ENCODE results near the gene DEDD2.

The DEDD2 gene

GRCh38 chr19:42248270-42249148 is 31.0 kb upstream of the DEDD2 start:
- no peak for DNase-seq

DNA sequence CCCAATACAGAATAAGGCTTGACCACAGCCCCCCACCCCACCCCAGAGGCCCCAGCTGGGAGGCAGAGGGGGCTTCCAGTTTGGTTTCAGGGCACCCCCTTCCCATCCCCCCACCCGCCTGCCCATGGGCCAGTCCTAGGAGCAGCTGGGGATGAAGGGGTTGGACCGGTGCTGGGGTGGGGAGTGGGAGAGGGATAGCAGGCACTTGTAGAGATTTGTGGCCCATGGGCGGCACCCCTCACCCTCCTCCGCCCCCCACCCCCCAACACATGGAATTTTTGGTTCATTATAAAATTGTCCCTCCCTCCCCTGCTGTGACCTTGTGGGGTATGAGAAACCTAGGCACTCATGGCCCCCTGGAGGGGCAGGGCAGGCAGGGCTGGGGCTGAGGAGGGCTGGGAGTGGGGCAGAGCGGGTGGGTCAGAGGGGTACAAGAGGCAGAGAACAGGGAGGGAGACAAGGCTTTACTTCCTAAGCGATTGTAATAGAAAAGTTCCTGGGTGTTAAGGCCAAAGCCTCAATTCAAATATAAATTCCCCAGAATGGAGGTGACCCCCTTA is 30.2 kb upstream of the DEDD2 start:
- no peak for DNase-seq

DNA sequence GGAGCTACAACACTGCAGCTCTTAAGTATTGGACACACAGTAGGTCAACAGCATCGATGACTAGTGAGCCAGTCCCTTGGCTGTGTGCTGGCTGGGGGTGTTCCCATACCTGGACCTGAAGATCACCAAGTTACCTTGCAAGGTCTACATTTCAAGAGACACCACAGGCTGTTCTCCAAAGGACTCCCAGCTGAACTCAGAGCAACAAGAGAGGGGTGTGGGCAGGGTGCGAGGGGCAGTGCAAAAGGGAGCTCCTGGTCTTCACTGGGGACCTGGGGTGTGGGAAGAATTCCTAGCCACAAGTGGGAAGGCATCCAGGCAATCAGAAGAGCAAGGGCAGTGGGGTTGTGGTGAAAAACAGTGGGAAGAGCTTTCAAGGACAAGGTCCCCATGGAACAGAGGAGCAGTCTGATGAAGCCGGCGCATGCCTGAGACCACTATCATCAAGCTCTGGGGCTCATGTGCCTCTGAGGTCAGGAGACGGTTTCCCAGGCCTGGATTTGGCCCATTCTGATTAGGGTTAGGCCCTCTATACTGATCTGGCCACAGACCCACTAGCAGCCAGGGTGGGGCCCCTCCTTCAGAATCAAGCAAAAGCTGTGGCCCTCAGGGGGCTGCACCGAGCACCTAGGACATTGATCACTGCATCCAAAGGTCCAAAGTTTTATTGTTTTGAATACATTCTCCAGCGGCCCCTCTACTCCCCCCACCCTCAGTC is 29.6 kb upstream of the DEDD2 start:
- DNase-seq: no peak

- DNase-seq: no peak
Observed at GRCh38 chr19:42246143-42246921, 28.9 kb upstream of the DEDD2 start.

- DNase-seq: no peak
Observed at GRCh38 chr19:42245231-42245630, 27.8 kb upstream of the DEDD2 start.

DNA sequence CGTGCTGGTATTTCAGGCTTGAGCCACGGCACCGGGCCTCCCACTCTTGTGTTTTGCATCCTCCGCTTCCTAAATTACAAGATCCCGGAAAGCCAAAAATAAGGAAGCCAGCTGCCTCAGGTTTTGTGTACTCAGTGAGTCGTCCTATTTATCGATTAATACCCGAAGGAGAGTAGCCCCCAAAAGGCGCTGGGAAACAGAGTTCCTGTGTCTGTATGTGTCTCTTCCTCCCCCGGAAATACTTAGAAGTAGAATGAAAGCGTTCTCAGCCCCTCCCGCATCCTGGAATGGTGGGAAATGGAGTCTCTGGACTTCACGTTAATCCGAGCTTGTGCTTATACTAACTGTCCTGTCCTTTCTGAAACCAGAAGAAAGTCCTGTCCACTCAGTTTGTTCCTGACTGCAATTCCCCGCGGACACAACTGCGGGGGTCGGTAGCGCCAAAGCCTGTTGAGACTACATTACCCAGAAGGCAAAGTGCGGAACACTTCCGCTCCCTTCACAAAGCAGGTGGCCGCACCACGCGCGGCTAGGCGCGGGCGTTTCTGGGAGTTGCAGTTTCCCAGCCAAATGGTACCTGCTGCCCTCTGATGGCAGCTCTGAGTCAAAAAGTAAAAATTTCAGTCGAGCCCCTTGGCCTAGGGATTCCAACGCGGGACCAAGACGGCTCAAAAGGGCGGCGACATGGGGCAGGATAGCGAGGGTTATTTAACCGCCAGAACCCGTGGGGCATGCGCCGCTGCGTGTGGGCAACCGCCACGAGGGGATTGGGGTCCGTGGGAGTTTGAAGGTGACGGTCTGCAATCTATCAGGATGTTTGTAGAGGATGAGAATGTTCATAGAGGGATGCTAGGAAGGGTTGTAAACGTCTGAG is 27.1 kb upstream of the DEDD2 start:
- peak; percentile 93 for DNase-seq

DNA sequence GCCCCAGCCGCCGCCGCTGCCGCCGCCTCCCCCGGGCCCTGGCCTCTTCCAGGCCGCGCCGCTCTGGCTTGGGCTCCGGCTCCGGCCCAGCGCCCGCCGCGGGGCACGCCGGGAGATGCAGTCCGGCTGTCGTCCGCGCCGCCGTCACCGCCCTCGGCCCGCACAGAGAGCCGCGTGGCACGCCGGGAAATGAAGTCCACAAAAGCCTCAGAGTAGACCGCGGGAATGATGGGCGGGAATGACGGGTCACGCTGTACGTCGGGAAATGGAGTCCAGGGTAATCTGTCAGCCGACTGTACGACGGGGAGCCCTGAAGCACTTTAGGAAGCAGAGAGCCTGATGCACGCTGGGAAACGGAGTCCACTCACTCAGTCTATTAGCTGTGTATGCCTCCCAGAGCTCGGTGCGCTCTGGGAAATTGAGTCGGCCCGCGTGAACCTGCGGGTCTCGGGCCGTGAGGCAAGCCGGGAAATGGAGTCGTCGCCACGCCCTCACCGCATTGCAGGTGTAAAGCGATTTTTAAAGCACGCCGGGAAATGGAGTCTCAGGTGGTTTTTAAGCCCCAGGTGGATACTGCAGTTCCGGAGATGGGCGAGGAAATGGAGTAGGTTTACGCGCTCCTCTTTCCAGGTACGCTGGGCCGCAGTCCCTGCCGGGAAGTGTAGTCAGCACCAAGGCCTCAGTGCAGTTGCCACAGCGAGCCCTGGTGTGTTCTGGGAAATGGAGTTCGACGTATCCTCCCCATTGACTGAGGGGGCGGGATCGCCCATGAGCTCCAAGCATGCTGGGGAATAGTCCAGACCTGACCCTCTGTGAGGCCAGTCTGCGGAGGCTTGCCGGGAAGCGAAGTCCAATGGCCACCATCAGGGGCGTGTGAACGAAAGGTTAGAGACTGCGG is 25.3 kb upstream of the DEDD2 start, which contains the start of gene GSK3A:
Gene GSK3A (minus strand): TSS at position 91 of the 898 bp plus-strand sequence. CDS start 137 bp downstream, outside the sequence.
- DNase-seq: peak; percentile 100

- DNase-seq: no peak
Observed at GRCh38 chr19:42242069-42242511, 24.6 kb upstream of the DEDD2 start.

GRCh38 chr19:42241279-42241678 is 23.8 kb upstream of the DEDD2 start:
- DNase-seq: no peak

- no peak for DNase-seq
Observed at GRCh38 chr19:42239544-42240220, 22.2 kb upstream of the DEDD2 start.

- no peak for DNase-seq
Observed at GRCh38 chr19:42235181-42235580, 17.7 kb upstream of the DEDD2 start.

GRCh38 chr19:42234364-42234763 is 16.9 kb upstream of the DEDD2 start:
- no peak for DNase-seq

GRCh38 chr19:42233678-42234292 is 16.3 kb upstream of the DEDD2 start:
- no peak for DNase-seq

DNA sequence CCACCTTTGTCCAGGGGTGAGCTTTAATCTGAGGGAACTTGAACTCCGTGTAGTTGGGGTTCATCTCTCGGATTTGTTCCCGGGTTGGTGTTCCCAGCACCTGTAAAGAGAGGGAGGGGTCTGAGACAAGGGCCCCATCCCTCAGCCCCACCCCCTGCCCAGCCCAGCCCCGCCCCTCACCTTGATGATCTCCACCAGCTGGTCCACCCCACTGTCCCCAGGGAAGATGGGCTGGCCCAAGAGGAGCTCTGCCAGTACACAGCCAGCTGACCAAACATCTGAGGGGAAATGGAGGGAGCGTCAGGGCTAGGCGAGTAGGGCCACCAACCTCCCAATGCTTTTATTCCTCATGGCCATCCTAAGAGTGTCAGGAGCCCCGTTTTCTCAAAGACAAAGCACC is 15.6 kb upstream of the DEDD2 start:
- no peak for DNase-seq

- no peak for DNase-seq
Observed at GRCh38 chr19:42232435-42232834, 15.0 kb upstream of the DEDD2 start.

DNA sequence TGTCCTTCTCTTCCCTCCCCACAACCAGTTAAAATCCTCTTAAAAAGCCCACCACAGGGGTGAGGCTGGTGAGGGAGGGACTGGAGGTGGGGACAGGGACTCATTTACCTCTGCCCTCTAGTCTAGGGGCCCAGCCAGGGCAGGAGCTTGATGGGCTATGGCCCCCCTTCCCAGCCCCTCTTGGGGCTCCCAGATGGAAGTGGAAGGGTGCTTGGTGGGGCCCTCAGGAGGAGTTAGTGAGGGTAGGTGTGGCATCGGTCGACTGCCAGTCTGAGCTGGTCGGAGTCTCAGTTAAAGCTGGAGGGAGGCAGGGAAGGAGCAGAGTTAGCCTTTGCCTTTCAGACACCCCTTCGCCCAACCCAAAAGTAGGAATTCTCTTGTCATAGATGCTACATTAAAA is 13.1 kb upstream of the DEDD2 start:
- no peak for DNase-seq

DNA sequence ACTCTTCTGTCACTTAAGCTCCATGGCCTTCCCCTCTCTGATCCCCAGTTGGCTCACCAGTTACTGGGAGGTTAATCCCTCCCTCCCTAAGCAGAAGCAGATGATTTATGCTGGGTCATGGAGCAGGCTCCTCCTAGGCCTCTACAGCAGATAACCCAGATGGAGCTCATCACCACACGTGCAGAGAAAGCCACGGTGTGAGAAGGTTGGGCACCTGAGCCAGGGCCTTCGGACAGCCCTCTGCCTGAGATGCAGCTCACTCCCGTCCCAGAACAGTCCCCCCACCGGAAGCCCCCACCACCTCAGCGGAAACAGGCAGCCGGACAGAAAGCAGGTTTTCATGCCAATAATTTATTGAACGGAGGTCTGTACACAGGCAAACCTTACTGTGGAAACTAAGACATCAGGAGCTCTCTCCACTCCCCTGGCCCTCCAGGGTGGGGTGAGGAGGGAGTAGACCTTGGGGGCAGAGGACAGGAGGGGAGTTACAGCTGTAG is 12.4 kb upstream of the DEDD2 start:
- no peak for DNase-seq

DNA sequence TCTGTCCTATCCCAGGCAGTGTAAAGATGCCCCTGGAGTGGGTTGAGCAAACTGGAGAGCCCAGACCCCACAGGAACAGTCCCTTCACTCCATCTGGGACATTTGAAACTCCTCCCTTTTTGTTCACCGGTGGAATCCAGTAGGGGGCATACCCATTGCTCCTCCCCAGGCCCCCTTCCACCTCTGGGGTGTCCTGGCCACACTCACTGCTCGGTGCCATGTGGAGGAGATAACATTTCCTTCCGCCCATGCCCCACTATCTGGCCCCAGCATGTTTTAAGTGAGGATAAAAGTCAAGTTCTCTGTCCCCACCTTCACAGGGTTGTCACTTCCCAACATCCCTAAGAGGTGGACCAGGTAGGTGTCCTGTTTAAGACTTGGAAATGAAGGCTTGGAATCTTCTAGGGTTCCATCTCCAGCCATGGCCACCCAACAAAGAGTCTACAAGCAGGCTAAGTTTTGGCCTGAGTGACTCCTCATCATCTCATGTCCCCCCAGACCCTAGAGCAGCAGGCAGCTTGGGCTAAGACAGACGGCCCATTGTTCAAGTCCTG is 11.9 kb upstream of the DEDD2 start:
- no peak for DNase-seq

GRCh38 chr19:42228641-42229040 is 11.2 kb upstream of the DEDD2 start:
- no peak for DNase-seq
